ENCODE measurements around the gene TRAPPC14. TPM values are rescaled to one million over a fixed set of nuclear protein-coding genes. Genes with fewer than 3 reads are reported as not detected.

The TRAPPC14 gene
- total and polyA plus RNA-seq, 9 of the 15 experiments (the other 6 are each of a cell fraction or from before 2014, with no cell fraction given), result 0.42 to 45.9 (median 18.2) TPM

GRCh38 chr7:100119072-100119969 is 39.2 kb downstream of the TRAPPC14 start, which contains the start of the genes CNPY4 and TAF6 (continued):
- TF ChIP-seq ZBTB49 (CRISPR knock-in tag; IDR thresholded peaks at IDR 0.05; ENCODE audit: borderline replicate concordance), result no peak
- TF ChIP-seq ZNF140 (CRISPR knock-in tag; IDR thresholded peaks at IDR 0.05), result no peak
- no peak for TF ChIP-seq SPI1 (IDR thresholded peaks at IDR 0.05; ENCODE audit: borderline replicate concordance, low read depth, low read length)
- peak; percentile 81; the same call in 1 of the 2 replicates for TF ChIP-seq ARID4B (CRISPR knock-in tag; IDR thresholded peaks at IDR 0.05)
- TF ChIP-seq LCOR (CRISPR knock-in tag; IDR thresholded peaks at IDR 0.05), result peak; percentile 71
- TF ChIP-seq ZKSCAN3 (CRISPR knock-in tag; IDR thresholded peaks at IDR 0.05), result no peak
- TF ChIP-seq, protein P1, sequence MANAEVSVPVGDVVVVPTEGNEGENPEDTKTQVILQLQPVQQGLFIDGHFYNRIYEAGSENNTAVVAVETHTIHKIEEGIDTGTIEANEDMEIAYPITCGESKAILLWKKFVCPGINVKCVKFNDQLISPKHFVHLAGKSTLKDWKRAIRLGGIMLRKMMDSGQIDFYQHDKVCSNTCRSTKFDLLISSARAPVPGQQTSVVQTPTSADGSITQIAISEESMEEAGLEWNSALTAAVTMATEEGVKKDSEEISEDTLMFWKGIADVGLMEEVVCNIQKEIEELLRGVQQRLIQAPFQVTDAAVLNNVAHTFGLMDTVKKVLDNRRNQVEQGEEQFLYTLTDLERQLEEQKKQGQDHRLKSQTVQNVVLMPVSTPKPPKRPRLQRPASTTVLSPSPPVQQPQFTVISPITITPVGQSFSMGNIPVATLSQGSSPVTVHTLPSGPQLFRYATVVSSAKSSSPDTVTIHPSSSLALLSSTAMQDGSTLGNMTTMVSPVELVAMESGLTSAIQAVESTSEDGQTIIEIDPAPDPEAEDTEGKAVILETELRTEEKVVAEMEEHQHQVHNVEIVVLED (CRISPR knock-in tag; IDR thresholded peaks at IDR 0.05), result peak; percentile 50
- no peak; the same call in 1 of the 2 replicates for TF ChIP-seq ZNF175 (CRISPR knock-in tag; IDR thresholded peaks at IDR 0.05; ENCODE audit: low read depth)
- TF ChIP-seq FOXK1 (CRISPR knock-in tag; IDR thresholded peaks at IDR 0.05; ENCODE audit: borderline replicate concordance), result no peak
- TF ChIP-seq NONO (IDR thresholded peaks at IDR 0.05; ENCODE audit: low read depth in 2 of 2, low read length in 1 of 2), result peak in 1 of 2 experiments; percentile 21; a peak in 2 of 4 replicates
- TF ChIP-seq MCM5 (IDR thresholded peaks at IDR 0.05; ENCODE audit: low read depth), result no peak
- TF ChIP-seq E2F4 (CRISPR knock-in tag; IDR thresholded peaks at IDR 0.05; ENCODE audit: low read depth), result 0 out of 2 replicates have a peak, but pooled peaks have one; percentile 15
- TF ChIP-seq OTX1 (CRISPR knock-in tag; IDR thresholded peaks at IDR 0.05), result peak; percentile 82; the same call in 1 of the 2 replicates
- TF ChIP-seq TCF7 (IDR thresholded peaks at IDR 0.05; ENCODE audit: borderline replicate concordance), result no peak
